ENCODE results near the gene SERINC4. TPM values are rescaled to one million over a fixed set of nuclear protein-coding genes. Genes with fewer than 3 reads are reported as not detected.

The SERINC4 gene
- total and polyA plus RNA-seq, 2 donors (not counting 3 experiments of a cell fraction or from before 2014, with no cell fraction given) = not detected

DNA sequence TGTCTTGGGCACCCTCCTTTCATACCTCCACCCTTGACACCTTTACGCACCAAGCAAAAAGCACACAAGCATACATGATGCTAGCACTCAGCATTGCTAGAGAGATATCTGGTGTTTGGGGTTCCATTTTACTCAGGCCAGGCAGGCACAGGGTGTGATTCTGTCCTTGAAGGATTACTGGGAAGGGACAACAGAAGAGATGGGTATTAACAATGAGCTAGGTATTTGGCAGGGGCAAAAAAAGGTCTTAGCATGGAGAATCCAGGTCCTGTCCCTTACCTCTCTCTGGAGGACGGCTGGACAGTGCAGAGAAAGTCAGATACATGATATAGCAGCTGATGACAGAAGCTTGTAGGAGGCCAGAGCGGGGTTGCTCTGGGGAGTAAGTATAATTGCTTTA lies 3.5 kb downstream of the SERINC4 start:
- no peaks in the 10 kb centered on the region for H4K20me1 ChIP-seq (replicated peaks; ENCODE audit: control insufficient read depth, extremely low read depth, insufficient read depth, low read length)
- H3K9me1 ChIP-seq (replicated peaks; ENCODE audit: control insufficient read depth, extremely low read depth, insufficient read depth, low read length) = no peaks in the 10 kb centered on the region
- TF ChIP-seq POLR2AphosphoS5 (IDR thresholded peaks at IDR 0.05; ENCODE audit: insufficient read depth, low read depth, low read length) (no peak), MYC (IDR thresholded peaks at IDR 0.05; ENCODE audit: low read depth, low read length) (no peak), EZH2 (IDR thresholded peaks at IDR 0.05; ENCODE audit: borderline replicate concordance, low read depth, low read length, severe bottlenecking) (no peak), POLR2A (IDR thresholded peaks at IDR 0.05; ENCODE audit: low read depth, low read length) (no peak), FOS (IDR thresholded peaks at IDR 0.05; ENCODE audit: borderline replicate concordance, insufficient read depth, low read length) (no peak), JUN (IDR thresholded peaks at IDR 0.05; ENCODE audit: borderline replicate concordance, insufficient read depth, insufficient read length, low read depth) (no peak), CTCF (IDR thresholded peaks at IDR 0.05; ENCODE audit: extremely low read depth in 1 of 2, insufficient read depth in 1 of 2, low read depth in 1 of 2, low read length in 2 of 2) (no peak), GATA2 (IDR thresholded peaks at IDR 0.05; ENCODE audit: insufficient read depth, insufficient read length, low read depth, low read length) (no peak)
- TF ChIP-seq, protein P1, sequence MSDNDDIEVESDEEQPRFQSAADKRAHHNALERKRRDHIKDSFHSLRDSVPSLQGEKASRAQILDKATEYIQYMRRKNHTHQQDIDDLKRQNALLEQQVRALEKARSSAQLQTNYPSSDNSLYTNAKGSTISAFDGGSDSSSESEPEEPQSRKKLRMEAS (IDR thresholded peaks at IDR 0.05; ENCODE audit: insufficient read depth, insufficient read length) = no peak
- no peak overlapping the region for H3K4me3 ChIP-seq (replicated peaks in 1 of 3; ENCODE audit: insufficient read depth in 1 of 3, low read depth in 1 of 3, low read length in 3 of 3)
- dilution Hi-C loops (cut with MboI; ENCODE audit: extremely low pct_ligation_motif_present, low sequenced_read_pairs) = no loop called here
- intact Hi-C loops (cut with micrococcal nuclease) = no loop called here
- peaks cover 28% of the 10 kb centered on the region for H3K4me1 ChIP-seq (ENCODE audit: control insufficient read depth, extremely low read depth, insufficient read depth, low read length)
- no TSS peak for BruUV-seq (replicated peaks)
- H3K27ac ChIP-seq (ENCODE audit: insufficient read depth, low read depth, low read length) = no peak overlapping the region
- H3K4me2 ChIP-seq (ENCODE audit: insufficient read depth, low read length) = no peak overlapping the region
- CTCF ChIA-PET = no interaction called here
- FAIRE-seq (no peak), DNase-seq (ENCODE audit: low read depth, low spot score) (no peak)
- peaks cover 42% of the 10 kb centered on the region for H3K79me2 ChIP-seq (ENCODE audit: control insufficient read depth, insufficient read depth, low read length)
- H3K36me3 ChIP-seq (ENCODE audit: control insufficient read depth in 2 of 2, extremely low read depth in 1 of 2, insufficient read depth in 2 of 2, low read length in 2 of 2) = peaks cover 21 to 26% of the 10 kb centered on the region in 2 experiments
- no peak overlapping the region for H2AFZ ChIP-seq (ENCODE audit: low read depth, low read length)
- no peaks in the 10 kb centered on the region for H3K27me3 ChIP-seq (ENCODE audit: control insufficient read depth in 2 of 2, insufficient read depth in 2 of 2, low read length in 2 of 2)
- H3K9me3 ChIP-seq (replicated peaks; ENCODE audit: control insufficient read depth, insufficient read depth, low read length) = no peaks in the 10 kb centered on the region
- POLR2A ChIA-PET = no interaction called here
- no peak overlapping the region for H3K9ac ChIP-seq (replicated peaks; ENCODE audit: extremely low read depth, insufficient read depth, low read length)

Data from endothelial cell of umbilical vein (primary cell).